Naive thymus-derived CD8-positive, alpha-beta T cell (primary cell): ENCODE results near the gene MEGF11. TPM values are rescaled to one million over a fixed set of nuclear protein-coding genes. Genes with fewer than 3 reads are reported as not detected.

Experiments
- ATAC-seq, 2 donors: fragments of 150-1000 bp; cut with Tn5 transposase in 1 of 2; sonication (Bioruptor Pico), chemical (Tn5 transposase) in 1 of 2; 1 replicate in 1 of 2; 2 replicates in 1 of 2; pipeline ENCODE4 v1.10.0; 2021; ENCODE audit warnings: mild to moderate bottlenecking in 2 of 2, moderate library complexity in 2 of 2
- POLR2A ChIA-PET: fragments of 350-600 bp; sonication (Branson Sonifier 250); formaldehyde crosslinking; loops from one replicate; lab custom pipeline; 2021; ENCODE audit warnings: antibody characterized with exemption; lab: Charles Lee
- DNase-seq, 10 donors: peaks; one replicate each; pipeline versions ENCODE4 v3.0.0 to v3.0.0-alpha.2; 2020 to 2022
- H3K27ac Mint-ChIP-seq, 10 donors: one replicate each; pipeline ENCODE4 v1.8.0; 2020 to 2022; ENCODE audit warnings: mild to moderate bottlenecking in 10 of 10, mixed read lengths in 10 of 10, moderate library complexity in 4 of 10, inconsistent platforms in 1 of 10
- H3K27me3 Mint-ChIP-seq, 5 donors: one replicate each; pipeline ENCODE4 v1.8.0; 2021 to 2022; ENCODE audit warnings: mixed read lengths in 5 of 5
- H3K36me3 Mint-ChIP-seq, 3 donors: one replicate each; pipeline ENCODE4 v1.8.0; 2020 to 2022; ENCODE audit warnings: mixed read lengths in 3 of 3, mild to moderate bottlenecking in 2 of 3, inconsistent platforms in 1 of 3
- H3K4me1 Mint-ChIP-seq, 4 donors: one replicate each; pipeline ENCODE4 v1.8.0; 2021 to 2022; ENCODE audit warnings: mixed read lengths in 4 of 4
- H3K4me3 Mint-ChIP-seq, 10 donors: one replicate each; pipeline ENCODE4 v1.8.0; 2020 to 2022; ENCODE audit warnings: mild to moderate bottlenecking in 10 of 10, mixed read lengths in 10 of 10, moderate library complexity in 6 of 10, inconsistent platforms in 1 of 10
- H3K9me3 Mint-ChIP-seq, 9 donors: one replicate each; pipeline ENCODE4 v1.8.0; 2020 to 2022; ENCODE audit warnings: mixed read lengths in 9 of 9, mild to moderate bottlenecking in 3 of 9, inconsistent platforms in 1 of 9, moderate library complexity in 1 of 9
- microRNA-seq: library from miRNA; unstranded; fragments of <30 nt; microRNA quantifications from one replicate; pipeline ENCODE4 v1.2.0, GENCODE V29; 2022; ENCODE audit warnings: borderline microRNAs expressed
- polyA plus RNA-seq, 3 donors: library from polyadenylated mRNA; unstranded; fragments of 300-500 nt; fragmentation: Illumina TruSeq; gene quantifications; one replicate each; pipeline ENCODE4 v1.2.3, GENCODE V29; 2021
- total RNA-seq, 8 experiments: library from RNA in 2 of 8; stranded (reverse) in 2 of 8; gene quantifications; one replicate each; pipeline ENCODE4 v1.2.3 and lab custom pipeline; 2021 to 2026

MEGF11 gene
- total and polyA plus RNA-seq, 5 experiments from 2014 or later: not detected

GRCh38 chr15:65867244-65867643, 386.3 kb downstream of the MEGF11 start:
- no peaks in the 10 kb centered on the region for H3K36me3 Mint-ChIP-seq
- peaks cover 0 to 4% (median 0%) of the 10 kb centered on the region in 9 donors for H3K9me3 Mint-ChIP-seq
- POLR2A ChIA-PET: interaction anchor here (0.7 kb wide), 1 partner anchor 427 kb away, joined by 3 read pairs; no protein-coding TSS in a partner anchor
- no peak overlapping the region for H3K4me3 Mint-ChIP-seq
- peaks cover 24 to 28% (median 26%) of the 10 kb centered on the region in 4 donors for H3K4me1 Mint-ChIP-seq
- DNase-seq (no peak), ATAC-seq (no peak)
- peak overlapping the region in 1 of 10 donors; percentile 24 for H3K27ac Mint-ChIP-seq
- H3K27me3 Mint-ChIP-seq: peaks cover 0 to 4% (median 0%) of the 10 kb centered on the region in 5 donors

DNA sequence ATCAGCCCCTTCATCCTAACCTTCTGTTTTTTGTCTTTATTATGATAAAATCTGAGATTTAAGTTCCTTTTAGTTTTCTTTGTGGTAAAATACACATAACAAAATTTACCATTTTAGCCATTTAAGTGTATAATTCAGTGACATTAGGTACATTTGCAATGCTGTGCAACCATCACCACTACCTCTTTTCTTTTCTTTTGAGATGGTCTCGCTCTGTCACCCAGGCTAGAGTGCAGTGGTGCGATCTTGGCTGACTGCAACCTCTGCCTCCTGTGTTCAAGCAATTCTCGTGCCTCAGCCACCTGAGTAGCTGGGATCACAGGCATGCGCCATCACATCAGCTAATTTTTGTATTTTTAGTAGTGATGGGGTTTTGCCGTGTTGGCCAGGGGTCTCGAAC, 390.4 kb downstream of the MEGF11 start:
- Mint-ChIP-seq H3K9me3 (no peaks in the 10 kb centered on the region), H3K36me3 (no peaks in the 10 kb centered on the region), H3K4me3 (no peak overlapping the region), H3K4me1 (peaks cover 0 to 10% (median 8%) of the 10 kb centered on the region in 4 donors), H3K27me3 (no peaks in the 10 kb centered on the region), H3K27ac (peak overlapping the region in 1 of 10 donors; percentile 17)
- ATAC-seq (no peak), DNase-seq (no peak)
- POLR2A ChIA-PET: interaction anchor here (0.5 kb wide), 1 partner anchor 1247 kb away, joined by 6 read pairs; no protein-coding TSS in a partner anchor

- H3K9me3 Mint-ChIP-seq: no peaks in the 10 kb centered on the region
- no peaks in the 10 kb centered on the region for H3K27me3 Mint-ChIP-seq
- H3K36me3 Mint-ChIP-seq: no peaks in the 10 kb centered on the region
- H3K27ac Mint-ChIP-seq: peak overlapping the region in 2 of 10 donors; percentile 17 to 21
- H3K4me1 Mint-ChIP-seq: peaks cover 0 to 14% (median 8%) of the 10 kb centered on the region in 4 donors
- POLR2A ChIA-PET: no interaction called here
- ATAC-seq (peak; percentile 97 to 100), DNase-seq (peak in 9 of 10 donors; percentile 7 to 70 (median 52))
- peak overlapping the region in 1 of 10 donors; percentile 56 for H3K4me3 Mint-ChIP-seq
Measured at GRCh38 chr15:65862682-65863081, 390.9 kb downstream of the MEGF11 start.

- no peak overlapping the region for H3K4me3 Mint-ChIP-seq
- no peak for DNase-seq
- no peaks in the 10 kb centered on the region for H3K27me3 Mint-ChIP-seq
- no peak for ATAC-seq
- H3K36me3 Mint-ChIP-seq: no peaks in the 10 kb centered on the region
- peak overlapping the region in 2 of 10 donors; percentile 4 to 34 for H3K27ac Mint-ChIP-seq
- no peaks in the 10 kb centered on the region for H3K9me3 Mint-ChIP-seq
- POLR2A ChIA-PET: interaction anchor here (0.6 to 1.5 kb wide), 3 partner anchors 11 to 80 kb away, joined by 3 to 6 read pairs (median 3); partner anchors contain the start of gene RAB11A
- peaks cover 7 to 18% (median 11%) of the 10 kb centered on the region in 4 donors for H3K4me1 Mint-ChIP-seq
Measured at GRCh38 chr15:65857718-65858402, 395.7 kb downstream of the MEGF11 start.

DNA sequence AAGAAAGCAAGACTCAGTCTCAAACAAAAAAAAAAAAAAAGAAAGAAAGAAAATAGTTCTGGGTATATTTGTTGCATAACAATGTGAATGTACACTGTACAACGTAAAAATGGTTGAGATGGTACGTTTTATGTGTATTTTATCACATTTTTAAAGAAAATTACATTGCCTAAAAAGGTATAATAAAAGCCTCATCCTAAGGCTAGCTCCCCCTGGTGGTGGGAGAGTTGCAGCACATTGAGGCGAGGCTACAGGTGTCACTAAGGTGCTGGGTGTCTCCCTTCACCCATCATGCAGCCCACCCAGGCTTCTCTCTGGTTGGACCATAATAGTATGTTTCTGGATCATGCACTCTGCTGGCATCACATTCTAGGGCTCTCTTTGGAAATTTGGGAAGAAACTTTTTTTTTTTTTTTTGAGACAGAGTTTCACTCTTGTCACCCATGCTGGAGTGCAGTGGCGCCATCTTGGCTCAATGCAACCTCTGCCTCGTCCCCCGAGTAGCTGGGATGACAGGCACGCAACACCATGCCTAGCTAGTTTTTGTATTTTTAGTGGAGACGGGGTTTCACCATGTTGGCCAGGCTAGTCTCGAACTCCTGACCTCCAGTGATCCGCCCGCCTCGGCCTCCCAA, 396.6 kb downstream of the MEGF11 start:
- H3K4me3 Mint-ChIP-seq: no peak overlapping the region
- H3K36me3 Mint-ChIP-seq: no peaks in the 10 kb centered on the region
- no peaks in the 10 kb centered on the region for H3K9me3 Mint-ChIP-seq
- POLR2A ChIA-PET: interaction anchor here (0.6 to 0.8 kb wide), 4 partner anchors 19 to 218 kb away, joined by 3 to 4 read pairs (median 4); no protein-coding TSS in a partner anchor
- no peaks in the 10 kb centered on the region for H3K27me3 Mint-ChIP-seq
- H3K4me1 Mint-ChIP-seq: peaks cover 3 to 14% (median 9%) of the 10 kb centered on the region in 4 donors
- ATAC-seq (peak; percentile 93 to 95), DNase-seq (peak; percentile 64 to 93 (median 80))
- H3K27ac Mint-ChIP-seq: no peak overlapping the region

GRCh38 chr15:65851981-65852380, 401.6 kb downstream of the MEGF11 start:
- no peaks in the 10 kb centered on the region for H3K9me3 Mint-ChIP-seq
- H3K27ac Mint-ChIP-seq: no peak overlapping the region
- ATAC-seq (no peak), DNase-seq (no peak)
- peaks cover 1 to 8% (median 2%) of the 10 kb centered on the region in 4 donors for H3K4me1 Mint-ChIP-seq
- H3K27me3 Mint-ChIP-seq: peaks cover 0 to 2% (median 0%) of the 10 kb centered on the region in 5 donors
- no peaks in the 10 kb centered on the region for H3K36me3 Mint-ChIP-seq
- POLR2A ChIA-PET: no interaction called here
- H3K4me3 Mint-ChIP-seq: no peak overlapping the region

DNA sequence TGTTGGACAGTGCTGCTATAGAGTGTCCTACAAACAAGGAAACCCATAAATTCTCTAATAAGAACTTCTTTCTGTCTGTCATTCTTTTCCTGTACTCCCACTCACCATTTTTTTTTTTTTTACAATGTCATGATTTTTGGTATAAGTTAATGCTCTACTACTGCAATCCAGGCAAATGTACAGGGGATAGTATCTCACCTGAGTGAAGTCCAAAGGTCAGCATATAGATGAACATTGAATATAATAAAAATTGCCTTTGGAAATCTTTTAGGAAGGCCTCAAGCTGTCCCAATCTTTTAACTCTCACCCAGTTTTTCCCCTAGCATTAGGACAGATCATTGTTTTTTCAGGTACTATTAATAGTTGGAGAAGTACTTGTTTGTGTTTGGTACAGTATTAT, 405.6 kb downstream of the MEGF11 start:
- POLR2A ChIA-PET: interaction anchor here (0.7 kb wide), 1 partner anchor 102 kb away, joined by 3 read pairs; no protein-coding TSS in a partner anchor
- peaks cover 0 to 2% (median 0%) of the 10 kb centered on the region in 5 donors for H3K27me3 Mint-ChIP-seq
- DNase-seq: no peak
- no peak for ATAC-seq
- H3K4me3 Mint-ChIP-seq: no peak overlapping the region
- no peaks in the 10 kb centered on the region for H3K4me1 Mint-ChIP-seq
- no peaks in the 10 kb centered on the region for H3K36me3 Mint-ChIP-seq
- no peaks in the 10 kb centered on the region for H3K9me3 Mint-ChIP-seq
- no peak overlapping the region for H3K27ac Mint-ChIP-seq

- Mint-ChIP-seq H3K27me3 (peaks cover 0 to 2% (median 0%) of the 10 kb centered on the region in 5 donors), H3K4me1 (no peaks in the 10 kb centered on the region), H3K9me3 (no peaks in the 10 kb centered on the region), H3K27ac (no peak overlapping the region), H3K36me3 (no peaks in the 10 kb centered on the region), H3K4me3 (no peak overlapping the region)
- POLR2A ChIA-PET: interaction anchor here (0.6 to 1.1 kb wide), 3 partner anchors 9 to 804 kb away, joined by 3 to 5 read pairs (median 4); no protein-coding TSS in a partner anchor
- no peak for DNase-seq
- no peak for ATAC-seq
Measured at GRCh38 chr15:65845826-65846519, 407.6 kb downstream of the MEGF11 start.

Small RNA genes lying within 50 kb of the gene (microRNA-seq; reads per million reads assigned to microRNA genes)
- gene MIR4311: not detected

Other genes with a start within 250 kb of the MEGF11 start
- gene DIS3L, start 39.8 kb upstream of the MEGF11 start, total RNA-seq: 10 to 100 TPM; 39.8 to 41.0 TPM
- 10 to 100 TPM; 25.5 to 41.0 (median 27.0) TPM for gene DIS3L, start 39.8 kb upstream of the MEGF11 start, polyA plus RNA-seq
- 10 to 100 TPM; 13.6 to 14.4 TPM for gene TIPIN, start 102.9 kb upstream of the MEGF11 start, total RNA-seq
- 10 to 100 TPM in 2 of 3 donors, 1 to 10 TPM in 1; 9.0 to 12.1 (median 10.3) TPM for gene TIPIN, start 102.9 kb upstream of the MEGF11 start, polyA plus RNA-seq
- gene MAP2K1, start 133.2 kb upstream of the MEGF11 start, total RNA-seq: 10 to 100 TPM; 49.3 to 50.8 TPM
- gene MAP2K1, start 133.2 kb upstream of the MEGF11 start, polyA plus RNA-seq: 10 to 100 TPM; 34.7 to 41.7 (median 39.3) TPM
- 10 to 100 TPM; 42.0 to 49.3 TPM for gene SNAPC5, start 244.0 kb upstream of the MEGF11 start, total RNA-seq
- gene SNAPC5, start 244.0 kb upstream of the MEGF11 start, polyA plus RNA-seq: 10 to 100 TPM; 60.4 to 76.0 (median 69.6) TPM